ENCODE measurements around the gene GRXCR1.

GRXCR1 gene

DNA sequence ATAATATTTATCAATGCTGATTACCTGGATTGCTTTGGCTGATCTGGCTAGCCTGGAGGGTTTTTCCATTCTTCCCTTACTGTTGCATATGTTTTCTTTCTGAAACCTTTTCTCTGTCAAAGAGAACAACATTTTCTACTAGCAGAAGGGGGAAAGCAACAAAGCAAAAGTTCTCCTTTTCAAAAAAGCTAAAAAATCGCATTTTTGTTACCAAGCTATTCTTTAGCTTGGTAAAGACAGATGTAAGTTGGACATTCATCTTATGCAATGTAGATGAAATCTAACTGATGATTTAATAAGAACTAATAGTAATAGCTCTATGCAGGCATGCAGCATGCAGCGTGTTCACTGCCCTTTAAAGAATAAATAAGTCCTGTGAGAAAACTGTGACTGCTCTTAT, at the start of gene GRXCR1:
TSS of gene GRXCR1 (plus strand) at position 301 of the 400 bp plus-strand sequence. CDS start 554 bp downstream, outside the sequence.
- no peak for DNase-seq (ENCODE audit: low read depth, low spot score)

DNA sequence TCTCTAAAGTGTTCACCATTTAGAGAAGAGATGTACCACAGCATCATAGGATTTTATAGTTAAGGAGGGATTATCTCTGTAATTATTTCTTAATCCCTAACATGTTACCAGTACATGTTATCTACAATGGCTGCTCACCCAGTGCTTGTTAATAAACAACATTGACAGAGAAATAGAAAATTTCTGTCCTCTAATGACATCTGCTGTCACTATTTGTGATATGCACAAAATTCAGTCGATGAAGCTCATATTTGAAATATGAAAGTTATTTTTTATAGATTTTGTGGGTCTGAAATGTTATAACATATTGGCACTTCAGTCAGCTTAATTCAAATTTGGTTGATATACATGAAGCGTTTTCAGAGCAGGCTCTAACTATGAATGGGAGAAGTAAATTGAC, 48.8 kb upstream of the GRXCR1 start:
- DNase-seq (ENCODE audit: low read depth, low spot score), result no peak

DNA sequence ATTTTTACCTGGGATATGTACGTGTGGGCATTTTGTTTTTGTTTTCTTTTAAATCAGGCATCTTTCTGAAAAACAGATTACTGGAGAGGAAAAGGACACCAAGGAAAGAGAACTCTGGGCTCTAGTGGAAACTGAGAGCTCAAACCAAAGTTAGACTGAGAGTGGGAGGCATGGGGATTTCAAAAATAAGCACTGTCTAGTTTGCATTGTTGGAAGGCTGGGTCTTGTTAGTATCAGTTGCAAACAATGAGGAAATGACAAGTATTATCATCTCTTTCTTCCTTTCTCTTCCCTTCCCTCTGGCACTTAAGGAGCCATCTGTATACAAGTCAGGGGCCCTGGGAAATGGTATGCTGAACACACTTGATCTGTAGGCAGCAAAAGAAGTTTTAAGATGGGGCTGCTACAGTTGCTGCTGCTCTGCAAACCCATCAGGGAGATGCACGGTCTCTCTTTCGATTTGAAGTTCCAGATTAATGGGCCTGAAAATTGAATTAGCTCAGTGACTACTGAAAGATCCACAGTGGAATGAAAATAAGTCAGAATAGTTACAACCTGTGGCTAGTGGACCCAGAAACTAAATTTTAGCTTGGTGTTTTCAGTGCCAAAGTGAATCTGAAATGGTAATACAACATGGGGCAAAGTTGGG, 48.0 kb upstream of the GRXCR1 start:
- DNase-seq (ENCODE audit: low read depth, low spot score), result no peak

DNA sequence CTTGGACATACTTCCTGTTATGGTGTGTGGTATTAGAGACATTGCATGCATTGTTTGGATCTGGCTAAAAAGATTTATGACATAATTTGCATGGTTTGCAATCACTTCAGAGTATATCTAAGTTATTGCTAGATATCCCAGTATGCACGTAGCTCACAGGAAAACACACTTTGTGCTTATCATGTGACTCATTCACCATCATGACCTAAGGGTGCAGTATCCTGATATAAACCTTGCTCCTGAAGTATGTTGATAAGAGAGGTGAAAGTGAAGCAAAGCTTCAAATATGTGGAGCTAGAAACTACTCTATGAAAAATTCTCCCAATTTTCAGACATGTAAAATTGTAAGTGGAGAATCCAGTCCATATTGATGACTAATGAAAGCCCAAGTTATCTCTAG, 46.9 kb upstream of the GRXCR1 start:
- DNase-seq (ENCODE audit: low read depth, low spot score), result no peak

DNA sequence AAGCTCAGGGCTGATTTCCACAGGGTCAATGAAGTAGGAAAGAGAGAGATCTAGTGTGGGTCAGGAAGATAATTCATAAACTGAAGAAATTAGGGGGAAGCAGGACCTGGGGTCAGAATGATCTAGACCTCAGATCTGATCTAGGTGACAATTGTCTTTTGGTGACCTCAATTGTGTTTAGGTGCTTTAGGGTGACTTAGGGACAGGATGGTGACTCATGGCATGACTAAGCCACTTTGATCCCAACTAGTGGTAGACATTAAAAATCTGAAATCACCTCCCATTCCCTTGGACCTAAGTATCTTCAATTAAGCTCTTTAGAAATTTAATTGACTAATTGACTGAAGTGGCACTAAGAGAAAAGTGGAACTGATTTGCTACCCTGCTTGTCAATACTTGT, 36.7 kb upstream of the GRXCR1 start:
- DNase-seq (ENCODE audit: low read depth, low spot score), result no peak

DNA sequence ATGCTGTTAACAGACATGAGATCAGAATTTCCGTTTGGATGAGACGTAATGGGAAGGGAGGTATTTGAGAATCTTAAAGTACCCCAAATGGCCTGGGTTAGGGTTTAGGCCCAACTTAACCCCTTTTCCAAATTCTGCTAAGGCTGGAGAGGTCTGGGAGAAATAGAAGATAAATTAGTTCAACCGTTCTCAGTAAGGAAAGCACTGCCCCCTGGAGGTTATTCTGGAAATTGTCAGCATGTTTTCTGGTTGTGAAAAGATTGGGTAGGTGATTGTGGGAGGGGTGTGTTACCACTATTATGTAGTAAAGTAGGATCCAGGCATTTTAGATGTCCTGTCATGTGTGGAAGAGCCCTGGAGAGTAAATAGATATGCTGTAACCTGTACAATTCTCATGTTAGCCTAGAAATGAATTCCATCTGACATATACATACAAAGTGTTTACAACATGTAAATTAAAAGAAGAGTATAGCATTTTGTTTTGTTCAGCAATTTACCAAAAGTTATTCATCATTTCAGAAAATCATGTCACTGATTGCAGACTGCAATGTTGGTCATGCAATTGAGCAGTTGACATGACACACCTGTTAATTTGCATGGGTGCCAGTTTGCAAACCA, 26.8 kb upstream of the GRXCR1 start:
- no peak for DNase-seq (ENCODE audit: low read depth, low spot score)

DNA sequence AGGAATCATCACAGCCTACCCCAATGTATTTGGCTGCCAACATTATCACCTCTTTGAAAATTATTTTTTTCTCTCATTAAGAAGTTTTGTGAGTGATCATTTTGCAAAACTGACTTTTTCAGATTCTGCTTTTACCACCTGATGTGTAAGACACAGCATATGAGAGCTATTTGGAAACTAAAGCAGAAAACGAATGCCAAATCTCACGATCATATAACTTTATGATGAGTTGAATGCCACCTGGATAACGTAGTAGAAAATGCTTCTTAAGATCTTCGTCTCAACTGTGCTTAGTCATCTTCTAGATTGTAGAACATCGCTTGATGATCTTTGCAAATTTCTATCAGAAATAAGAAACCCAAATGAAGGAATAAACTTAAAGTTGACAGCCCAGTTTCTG, 21.3 kb upstream of the GRXCR1 start:
- DNase-seq (ENCODE audit: low read depth, low spot score), result no peak

DNA sequence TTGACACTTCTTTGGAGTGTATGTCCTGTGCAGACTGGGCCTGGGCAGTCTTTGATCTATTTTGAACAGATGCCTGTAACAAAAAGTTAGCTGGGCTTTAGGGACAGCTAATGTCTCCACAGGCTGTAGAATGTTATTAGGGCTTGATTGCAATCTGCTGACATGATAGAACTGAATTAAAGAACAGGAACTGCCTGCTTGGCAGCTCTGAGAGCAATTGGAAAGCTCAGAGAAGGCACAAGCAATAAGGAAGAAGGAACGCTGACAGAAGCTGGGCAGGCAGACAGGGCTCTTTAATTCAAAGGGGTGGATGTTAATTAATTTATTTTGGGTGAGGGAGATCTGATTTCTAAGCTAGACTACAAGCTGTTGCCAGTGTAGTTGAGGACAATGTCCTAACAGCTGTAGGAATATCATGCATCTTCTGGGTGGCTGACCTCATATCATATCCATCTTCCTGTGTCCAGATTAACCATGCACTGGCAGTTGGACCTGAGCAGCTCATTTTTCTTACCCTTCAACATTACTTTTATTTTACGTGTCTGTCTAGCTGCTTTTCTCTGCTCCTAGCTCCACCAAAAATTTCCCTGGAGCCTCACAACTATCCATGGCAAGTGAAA, 20.7 kb upstream of the GRXCR1 start:
- DNase-seq (ENCODE audit: low read depth, low spot score), result no peak

DNA sequence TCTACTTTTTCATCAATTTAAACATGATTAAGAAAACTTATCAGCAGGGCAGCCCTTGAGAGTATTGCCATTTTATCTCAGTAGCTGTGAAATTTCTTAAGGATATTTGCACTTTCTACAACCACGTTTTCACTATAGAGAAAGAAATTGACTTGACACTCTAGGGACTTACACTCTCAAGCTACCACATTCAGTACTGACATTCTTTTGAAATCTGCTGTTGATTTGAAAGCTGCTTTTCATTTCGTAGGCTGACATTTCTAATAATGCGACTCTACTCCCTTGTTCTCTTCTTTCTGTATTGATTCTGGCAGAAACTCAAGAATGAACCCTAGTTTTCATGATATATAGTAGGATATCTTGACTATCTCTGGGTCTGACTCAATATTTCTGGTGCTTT, 13.7 kb upstream of the GRXCR1 start:
- DNase-seq (ENCODE audit: low read depth, low spot score), result no peak

DNA sequence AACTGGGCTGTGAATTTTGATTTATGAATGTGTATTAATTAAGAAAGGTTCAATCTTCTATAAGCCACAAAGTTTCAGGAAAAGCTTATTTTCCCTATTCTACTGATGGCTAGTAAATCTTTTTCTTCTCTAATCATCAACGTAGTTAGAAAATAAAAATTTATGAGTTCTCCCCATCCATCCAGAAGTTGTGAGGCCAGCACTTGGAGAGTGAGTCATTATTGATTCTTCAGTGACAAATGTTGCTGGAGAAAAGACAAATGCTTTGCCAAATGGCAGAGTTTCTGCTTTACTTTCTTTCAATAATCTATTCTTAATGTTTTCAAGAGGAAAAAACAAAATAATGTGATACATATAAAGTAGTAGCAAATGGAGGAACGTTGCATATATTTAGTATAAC, 11.3 kb upstream of the GRXCR1 start:
- DNase-seq (ENCODE audit: low read depth, low spot score), result no peak

DNA sequence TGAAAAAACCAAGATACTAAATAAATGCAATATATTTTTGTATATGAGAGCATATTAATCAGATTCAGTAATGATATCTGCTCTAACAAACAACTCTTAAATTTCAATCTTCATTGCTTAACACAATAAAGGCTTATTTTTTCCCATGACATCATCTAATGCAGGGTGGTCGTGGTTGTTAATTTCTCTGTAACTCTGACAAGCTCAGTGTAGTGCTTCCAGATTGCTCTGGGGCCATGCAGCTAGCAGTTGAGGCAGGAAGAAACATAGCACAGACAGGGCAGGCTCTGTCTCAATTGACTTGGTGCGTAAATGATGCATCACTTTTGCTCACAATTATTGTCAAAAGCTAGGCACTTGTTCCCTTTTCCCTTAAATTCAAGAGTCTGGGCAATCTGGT, 869 bp upstream of the GRXCR1 start:
- DNase-seq (ENCODE audit: low read depth, low spot score), result no peak

DNA sequence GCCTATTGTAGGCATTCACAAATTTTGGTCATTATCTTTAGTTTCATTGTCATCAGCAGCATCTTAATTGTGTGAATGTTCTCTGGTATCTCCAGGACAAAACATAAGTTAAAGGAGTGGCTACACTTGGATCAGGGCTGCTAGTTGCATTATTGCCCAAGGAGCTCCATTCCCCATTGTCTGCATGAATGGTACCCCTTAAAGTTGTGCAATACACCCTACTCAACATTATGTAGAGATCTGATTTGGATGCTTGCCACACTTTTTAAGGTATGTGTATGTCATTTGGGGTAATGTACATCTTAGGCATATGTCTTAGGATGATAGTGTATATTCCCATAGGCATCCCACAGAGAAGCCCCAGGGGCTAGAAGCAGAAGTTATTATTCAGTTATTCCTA, 2.9 kb downstream of the GRXCR1 start:
- DNase-seq (ENCODE audit: low read depth, low spot score), result no peak

DNA sequence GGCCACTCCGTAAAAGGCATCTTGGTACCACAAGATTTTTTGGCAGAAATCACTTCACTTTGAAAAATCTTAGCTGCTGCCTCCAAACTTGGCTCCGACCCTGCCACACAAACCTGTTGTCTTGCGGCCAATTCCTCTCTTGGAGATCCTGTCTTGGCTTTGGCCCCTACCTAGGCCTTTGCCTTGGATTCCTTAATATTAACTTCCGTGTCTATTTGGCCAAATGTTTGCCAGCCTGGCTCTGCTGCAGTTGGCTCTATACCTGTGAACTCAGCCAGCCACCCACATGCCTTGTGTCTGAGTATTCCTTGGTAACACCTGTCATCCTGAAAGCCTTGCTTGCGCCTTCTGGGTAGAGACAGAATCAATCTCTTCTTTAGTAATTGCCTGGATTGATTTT, 12.5 kb downstream of the GRXCR1 start:
- DNase-seq (ENCODE audit: low read depth, low spot score), result no peak

DNA sequence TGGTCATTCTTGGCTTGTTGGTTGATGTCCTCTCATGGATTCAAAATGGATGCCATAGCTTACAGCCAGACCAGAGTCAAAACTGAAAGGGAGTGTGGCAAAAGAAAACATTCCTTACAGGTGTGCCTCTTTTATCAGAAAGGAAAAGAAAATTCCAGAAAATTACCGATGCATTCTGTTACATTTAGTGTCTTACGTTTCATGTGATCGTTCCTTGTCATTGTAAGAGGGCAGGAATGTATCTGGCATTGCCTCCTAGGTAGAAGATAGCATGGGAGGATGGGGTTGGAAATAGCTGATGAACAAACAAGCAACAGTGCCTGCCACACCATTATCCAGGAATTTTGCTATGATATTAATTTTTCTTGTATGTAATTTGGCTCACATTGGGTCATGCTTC, 13.1 kb downstream of the GRXCR1 start:
- DNase-seq (ENCODE audit: low read depth, low spot score), result no peak

DNA sequence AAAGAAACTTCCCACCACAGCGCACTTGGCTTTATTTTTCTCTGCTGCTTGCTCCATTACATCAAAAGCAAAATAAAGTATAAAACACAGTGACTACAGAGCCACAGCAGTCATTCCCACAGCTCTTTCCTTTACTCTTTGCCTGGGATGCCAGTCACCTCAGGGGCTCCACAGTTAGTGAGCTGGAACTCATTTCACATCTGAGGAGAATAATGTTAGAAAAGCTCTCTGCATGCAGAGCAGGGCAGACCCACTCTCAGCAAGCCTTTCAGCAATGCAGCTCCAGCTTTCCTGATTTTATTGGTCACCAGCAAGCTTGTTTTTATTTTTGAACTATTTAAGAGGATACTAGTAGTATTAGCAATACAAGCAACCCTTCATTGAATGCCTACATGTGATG, 13.8 kb downstream of the GRXCR1 start:
- DNase-seq (ENCODE audit: low read depth, low spot score), result no peak

DNA sequence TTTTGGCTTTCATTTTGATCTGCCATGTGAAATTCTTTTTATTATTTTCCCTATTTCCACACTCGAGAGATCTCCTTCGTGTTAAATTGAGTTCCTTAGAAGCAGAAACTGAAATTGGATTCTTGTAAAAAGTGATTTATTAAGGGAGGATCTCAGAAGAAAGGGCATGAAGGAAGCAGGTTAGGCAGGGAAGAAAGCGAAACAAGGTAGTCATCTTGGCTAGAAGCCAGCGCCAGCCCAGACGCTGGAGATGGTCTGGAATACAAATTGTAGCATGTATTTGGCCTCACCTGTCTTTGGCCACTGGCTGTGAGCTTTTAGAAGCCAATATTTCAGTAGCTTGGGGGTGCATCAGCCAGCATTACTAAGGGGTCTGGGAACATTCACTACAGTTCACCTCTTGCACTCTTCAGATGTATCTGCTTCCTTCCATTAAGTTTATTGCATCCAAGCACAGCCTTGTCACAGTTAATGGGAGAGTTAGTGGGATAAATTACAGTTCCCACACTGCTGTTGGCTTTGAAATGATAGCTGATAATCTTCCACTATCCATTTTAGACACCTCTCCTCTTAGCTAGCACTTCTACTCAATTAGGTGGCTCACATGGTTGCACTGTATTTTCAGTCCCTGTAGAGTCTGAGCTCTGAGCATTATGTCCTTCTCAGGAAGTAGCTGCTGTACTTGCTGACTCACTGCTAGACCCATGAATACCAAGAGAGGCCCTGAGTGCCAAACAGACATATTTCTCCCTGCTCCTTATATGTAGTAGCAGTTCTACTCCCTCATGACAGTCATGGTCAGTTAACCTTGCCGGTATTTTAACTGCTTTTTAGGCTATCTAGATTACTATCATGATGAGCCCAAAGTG, 14.6 kb downstream of the GRXCR1 start:
- DNase-seq (ENCODE audit: low read depth, low spot score), result no peak

DNA sequence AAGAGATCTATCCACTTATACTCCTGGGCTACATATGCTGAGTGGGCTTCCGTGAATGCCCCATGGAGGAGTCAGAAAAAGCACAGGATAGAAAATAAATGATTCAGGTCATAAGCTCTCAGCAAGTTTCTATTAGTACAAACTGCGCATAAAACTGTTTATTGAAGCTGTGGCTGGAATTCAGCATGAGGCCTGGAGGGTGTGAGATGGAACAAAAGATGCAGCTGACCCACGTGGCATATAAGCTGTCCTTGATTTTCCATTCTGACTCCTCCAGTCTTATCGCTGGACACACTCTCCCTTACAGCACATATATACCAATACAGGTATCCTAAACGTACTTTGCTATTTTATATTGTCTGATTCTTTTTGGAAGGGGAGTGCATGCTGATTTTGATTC, 17.9 kb downstream of the GRXCR1 start:
- DNase-seq (ENCODE audit: low read depth, low spot score), result no peak

DNA sequence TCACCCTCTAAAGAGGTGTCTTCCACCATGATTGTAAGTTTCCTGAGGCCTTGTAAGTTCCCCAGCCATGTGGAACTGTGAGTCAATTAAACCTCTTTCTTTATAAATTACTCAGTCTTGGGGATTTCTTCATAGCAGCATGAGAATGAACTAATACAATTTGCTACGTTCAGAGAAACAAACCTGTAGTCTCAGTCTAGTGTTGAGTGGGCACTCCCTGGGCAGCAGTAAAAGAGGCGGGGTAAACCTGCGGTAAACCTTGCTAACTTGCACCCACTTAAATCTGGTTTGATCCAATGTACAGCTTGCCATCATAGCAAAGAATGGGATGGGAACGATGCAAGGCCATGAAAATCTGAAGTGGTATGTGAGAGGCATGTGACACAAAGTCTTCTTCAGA, 22.4 kb downstream of the GRXCR1 start:
- no peak for DNase-seq (ENCODE audit: low read depth, low spot score)

DNA sequence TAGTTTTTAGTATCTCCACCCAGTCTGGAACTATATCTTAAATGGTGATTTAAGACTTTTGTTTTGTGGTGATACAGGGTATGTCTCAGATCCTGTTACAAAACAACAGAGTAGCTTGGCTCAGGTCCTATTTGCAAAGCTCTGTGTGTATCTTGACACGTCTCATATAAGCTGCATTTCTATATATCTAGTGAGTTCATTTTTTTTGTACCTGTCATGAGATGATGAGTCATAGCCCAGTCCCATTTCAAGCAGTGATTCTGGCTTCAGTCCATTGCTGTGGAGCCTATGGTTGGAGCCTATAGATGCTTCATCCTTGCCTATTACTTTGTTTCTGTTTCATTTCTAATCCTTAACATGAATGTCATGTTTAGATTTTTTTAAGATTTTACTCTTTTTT, 23.0 kb downstream of the GRXCR1 start:
- no peak for DNase-seq (ENCODE audit: low read depth, low spot score)

DNA sequence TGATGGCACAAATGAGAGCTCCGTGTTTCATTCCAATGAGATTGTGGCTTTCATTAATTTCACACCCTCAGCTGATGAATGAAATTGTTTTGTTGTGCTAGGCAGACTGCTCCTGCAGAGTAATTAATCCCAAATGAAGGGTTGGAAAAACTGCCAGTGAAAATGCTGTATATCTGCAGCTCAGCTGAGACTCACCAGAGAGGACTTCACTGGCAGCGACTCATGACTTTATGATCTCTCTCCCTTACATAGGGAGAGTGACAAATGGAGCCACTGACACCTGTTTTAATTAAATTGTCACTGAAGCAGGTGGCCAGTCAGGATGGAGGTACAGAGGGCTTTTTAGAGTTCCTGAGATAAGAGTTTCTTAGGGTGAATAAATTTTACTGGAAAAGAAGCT, 24.8 kb downstream of the GRXCR1 start:
- no peak for DNase-seq (ENCODE audit: low read depth, low spot score)

DNA sequence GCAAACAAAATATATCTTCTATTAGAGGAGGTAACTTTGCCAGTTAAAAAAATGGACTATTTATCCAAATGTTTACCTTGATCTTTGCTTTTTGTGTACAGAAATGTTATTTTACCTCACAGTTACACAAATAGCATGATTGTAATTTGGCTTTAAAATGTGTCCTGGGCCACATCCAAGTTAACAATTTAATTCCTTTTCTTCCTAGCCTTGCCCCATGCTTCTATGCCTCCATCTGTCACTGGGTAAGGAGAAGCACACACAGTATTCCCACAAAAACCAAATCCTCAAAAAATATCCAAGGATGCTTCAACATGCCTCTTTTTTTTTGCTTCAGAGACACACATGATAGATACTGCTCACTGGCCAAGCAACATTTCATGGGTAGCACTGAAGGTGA, 30.9 kb downstream of the GRXCR1 start:
- DNase-seq (ENCODE audit: low read depth, low spot score), result no peak

DNA sequence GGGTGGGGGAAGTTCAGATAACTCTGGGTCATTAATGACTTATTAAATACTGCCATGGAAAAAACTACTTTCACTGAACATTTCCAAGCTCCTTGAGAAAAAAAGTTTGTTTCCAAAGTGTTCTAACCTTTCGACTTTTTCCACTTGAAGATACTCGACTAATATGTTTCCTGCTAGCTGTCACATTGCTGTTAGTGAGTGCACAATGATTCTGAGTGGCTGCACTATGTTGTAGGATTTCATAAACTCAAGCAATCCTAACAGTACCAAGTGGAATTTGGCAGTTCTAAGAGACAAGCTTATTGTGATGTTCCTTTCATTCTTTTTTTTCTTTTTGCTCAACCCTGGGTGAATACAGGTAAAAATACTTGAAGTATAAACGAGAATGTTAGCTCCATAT, 33.4 kb downstream of the GRXCR1 start:
- DNase-seq (ENCODE audit: low read depth, low spot score), result no peak
